ENCODE measurements around the gene PDCD1LG2. TPM values are rescaled to one million over a fixed set of nuclear protein-coding genes. Genes with fewer than 3 reads are reported as not detected.

The PDCD1LG2 gene
- total and polyA plus RNA-seq, 2 experiments from 2014 or later = not detected

- TF ChIP-seq EZH2phosphoT487 (IDR thresholded peaks at IDR 0.05; ENCODE audit: unreplicated experiment) (no peak), ZNF114 (CRISPR knock-in tag; IDR thresholded peaks at IDR 0.05) (no peak), STAT1 (IDR thresholded peaks at IDR 0.05; ENCODE audit: unreplicated experiment) (no peak), JUNB (IDR thresholded peaks at IDR 0.05; ENCODE audit: unreplicated experiment) (no peak), POLR2AphosphoS5 (IDR thresholded peaks at IDR 0.05; ENCODE audit: low read depth) (no peak), NANOG (IDR thresholded peaks at IDR 0.05; ENCODE audit: borderline replicate concordance) (no peak), EZH2 (IDR thresholded peaks at IDR 0.05; ENCODE audit: low read depth, unreplicated experiment) (no peak), CTCF (conservative IDR thresholded peaks at IDR 0.05; ENCODE audit: low read depth in 2 of 2) (no peak)
These were observed 7.8 kb upstream of the PDCD1LG2 start (continued) for GRCh38 chr9:5502553-5502952.

- no peak overlapping the region for H3K27ac ChIP-seq (ENCODE audit: low read depth)
- TF ChIP-seq CREB1 (CRISPR knock-in tag; IDR thresholded peaks at IDR 0.05; ENCODE audit: low read depth) (no peak), ZNF462 (CRISPR knock-in tag; IDR thresholded peaks at IDR 0.05) (no peak), CTCF (conservative IDR thresholded peaks at IDR 0.05; ENCODE audit: low read depth in 2 of 2) (no peak)
These were observed 758 bp upstream of the PDCD1LG2 start for GRCh38 chr9:5509573-5509972.

More at GRCh38 chr9:5509573-5509972, 758 bp upstream of the PDCD1LG2 start:
- Histone ChIP-seq H4K20me1 (replicated peaks; ENCODE audit: insufficient read depth) (no peaks in the 10 kb centered on the region), H3K9me2 (ENCODE audit: insufficient read depth) (0 out of 2 replicates have a peak, but pooled peaks cover 6% of the 10 kb centered on the region), H2AFZ (peak overlapping the region; percentile 25; the same call in 1 of the 2 replicates), H3K4me1 (ENCODE audit: insufficient read depth) (no peaks in the 10 kb centered on the region), H3K27me3 (ENCODE audit: insufficient read depth) (no peaks in the 10 kb centered on the region), H3K36me3 (ENCODE audit: insufficient read depth) (0 out of 2 replicates have a peak, but pooled peaks cover 3% of the 10 kb centered on the region), H3K4me2 (no peak overlapping the region), H3K4me3 (no peak overlapping the region), H3F3A (replicated peaks; ENCODE audit: low read depth) (no peaks in the 10 kb centered on the region), H3K79me2 (replicated peaks; ENCODE audit: insufficient read depth) (no peaks in the 10 kb centered on the region)
- Mint-ChIP-seq H3K27ac (no peak overlapping the region), H3K36me3 (ENCODE audit: low read depth) (no peaks in the 10 kb centered on the region), H3K4me1 (peaks cover 3% of the 10 kb centered on the region; the same call in 1 of the 3 replicates), H3K27me3 (ENCODE audit: insufficient read depth, low read depth, poor library complexity) (peaks cover 4% of the 10 kb centered on the region), H3K9me3 (no peaks in the 10 kb centered on the region; the same call in 2 of the 3 replicates), H3K4me3 (no peak overlapping the region)
- DNase-seq (ENCODE audit: low spot score) (no peak), ATAC-seq (no peak)

Measured in GM23338 (cell line).